ENCODE results near the gene ACSL5.

DNA sequence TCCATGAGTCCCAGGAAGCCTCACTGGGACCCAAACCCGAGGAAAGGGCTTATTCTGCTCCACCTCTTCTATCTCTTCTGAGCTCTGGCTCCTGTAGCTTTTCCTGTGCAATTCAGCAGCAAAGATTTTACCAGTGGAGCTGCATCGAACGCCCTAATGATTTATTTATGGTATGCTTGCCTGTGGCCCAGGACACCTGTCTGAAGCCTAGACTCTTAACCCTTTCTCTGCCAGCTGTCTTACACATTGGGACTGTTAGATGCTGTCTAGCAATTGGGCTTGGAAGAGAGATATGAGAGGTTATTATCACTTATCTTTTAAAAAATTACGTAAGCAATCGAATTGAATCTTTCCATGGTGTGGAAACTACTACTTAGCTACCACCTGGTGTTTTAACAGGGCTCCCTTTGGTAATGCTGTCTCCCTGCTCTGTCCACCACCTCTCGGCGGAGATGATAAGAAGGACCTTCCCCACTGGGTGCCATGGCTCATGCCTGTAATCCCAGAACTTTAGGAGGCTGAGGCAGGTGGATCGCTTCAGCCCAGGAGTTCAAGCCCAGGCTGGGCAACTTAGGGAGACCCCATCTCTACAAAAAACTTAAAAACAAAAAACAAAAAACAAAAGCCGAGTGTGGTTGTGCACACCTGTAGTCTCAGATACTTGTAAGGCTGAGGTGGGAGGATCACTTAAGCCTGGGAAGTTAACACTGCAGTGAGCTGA, 8.8 kb downstream of the ACSL5 start:
- TF ChIP-seq, protein P1, sequence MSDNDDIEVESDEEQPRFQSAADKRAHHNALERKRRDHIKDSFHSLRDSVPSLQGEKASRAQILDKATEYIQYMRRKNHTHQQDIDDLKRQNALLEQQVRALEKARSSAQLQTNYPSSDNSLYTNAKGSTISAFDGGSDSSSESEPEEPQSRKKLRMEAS (IDR thresholded peaks at IDR 0.05; ENCODE audit: low read depth, low read length), result no peak
- TF ChIP-seq POLR2AphosphoS5 (IDR thresholded peaks at IDR 0.05; ENCODE audit: low read length) (no peak), POLR2AphosphoS2 (IDR thresholded peaks at IDR 0.05; ENCODE audit: low read depth, low read length) (no peak), BCL11A (IDR thresholded peaks at IDR 0.05; ENCODE audit: low read depth, low read length) (no peak), POU2F2 (IDR thresholded peaks at IDR 0.05; ENCODE audit: borderline replicate concordance, low read depth, low read length) (no peak), EP300 (IDR thresholded peaks at IDR 0.05; ENCODE audit: borderline replicate concordance in 1 of 2, control insufficient read depth in 1 of 2, low read depth in 2 of 2, low read length in 2 of 2) (no peak), TCF7 (IDR thresholded peaks at IDR 0.05; ENCODE audit: borderline replicate concordance) (no peak), ZNF207 (IDR thresholded peaks at IDR 0.05; ENCODE audit: borderline replicate concordance) (no peak), KDM1A (IDR thresholded peaks at IDR 0.05; ENCODE audit: borderline replicate concordance) (no peak)

Measured in GM12878 (cell line).